HepG2 (cell line): ENCODE data around the gene ADCY9. TPM values are rescaled to one million over a fixed set of nuclear protein-coding genes. Genes with fewer than 3 reads are reported as not detected.

Source experiments
- ATAC-seq: fragments of 200-7000 bp; cut with Tn5 transposase; 3 replicates; pipeline ENCODE4 v1.9.1; 2020; ENCODE audit warnings: mild to moderate bottlenecking, moderate library complexity
- BruUV-seq: library from RNA; stranded (reverse); fragments of 400-500 nt; replicated peaks from 2 replicates; lab custom pipeline; 2021; lab: Mats Ljungman, UMichigan
- CTCF ChIA-PET: fragments of 300-600 bp; formaldehyde crosslinking; extraction: SDS; loops from one replicate; lab custom pipeline; 2021; ENCODE audit warnings: low total read pairs, inconsistent platforms, low intra/inter-chr PET ratio; lab: Yijun Ruan, JAX
- POLR2A ChIA-PET: fragments of 350-600 bp; sonication (Branson Sonifier 250); formaldehyde crosslinking; loops from one replicate; lab custom pipeline; 2020; ENCODE audit warnings: antibody characterized with exemption, inconsistent platforms; lab: Yijun Ruan, JAX
- DNase-seq: peaks from one replicate; pipeline ENCODE4 v3.0.0-alpha.2; 2015; ENCODE audit warnings: low spot score
- FAIRE-seq: peaks from 3 replicates; lab custom pipeline; 2011; peaks lifted over from hg19 to GRCh38; lab: Jason Lieb, UNC
- H2AFZ ChIP-seq: one replicate; pipeline ENCODE4 v1.6.1; 2011; ENCODE audit warnings: low read length, inconsistent platforms
- H3K27ac ChIP-seq: fragments of 300-600 bp; 3 replicates; pipeline ENCODE4 v1.8.0; 2011; ENCODE audit warnings: mixed run types, mild to moderate bottlenecking, mixed read lengths, low read length, inconsistent platforms; ENCODE audit not compliant: insufficient read depth; ENCODE audit errors: extremely low read length
- H3K27me3 ChIP-seq, 2 experiments: fragments of 200-600 bp in 1 of 2; 2 replicates in 1 of 2; 3 replicates in 1 of 2; pipeline versions ENCODE4 v1.6.0 to v1.8.0; 2011; ENCODE audit warnings: low read length in 2 of 2, mild to moderate bottlenecking in 2 of 2, moderate library complexity in 2 of 2, inconsistent platforms in 1 of 2; ENCODE audit not compliant: insufficient read depth in 2 of 2, control insufficient read depth in 1 of 2
- H3K36me3 ChIP-seq, 2 experiments: fragments of 200-600 bp in 1 of 2; replicated peaks in 1 of 2; 2 replicates in 1 of 2; 3 replicates in 1 of 2; pipeline versions ENCODE4 v1.5.1 to v1.8.0; 2011; ENCODE audit warnings: low read length in 2 of 2, inconsistent platforms in 1 of 2; ENCODE audit not compliant: insufficient read depth in 2 of 2, control insufficient read depth in 1 of 2
- H3K4me1 ChIP-seq: 2 replicates; pipeline ENCODE4 v1.5.1; 2012; ENCODE audit warnings: low read length, inconsistent platforms; ENCODE audit not compliant: insufficient read depth
- H3K4me2 ChIP-seq: 2 replicates; pipeline ENCODE4 v1.6.0; 2011; ENCODE audit warnings: low read depth, low read length, inconsistent platforms
- H3K4me3 ChIP-seq, 3 experiments: fragments of 200-600 bp in 1 of 3; sonication (generic), shearing (Covaris generic) in 1 of 3; replicated peaks in 1 of 3; 2 replicates each; pipeline ENCODE4 v1.5.1; 2011 to 2016; ENCODE audit warnings: low read length in 3 of 3, inconsistent platforms in 2 of 3, low read depth in 2 of 3, mild to moderate bottlenecking in 2 of 3, control low read depth in 1 of 3, mixed read lengths in 1 of 3; ENCODE audit not compliant: insufficient read depth in 1 of 3
- H3K79me2 ChIP-seq: one replicate; pipeline ENCODE4 v1.6.1; 2011; ENCODE audit warnings: low read length, inconsistent platforms; ENCODE audit not compliant: insufficient read depth
- H3K9ac ChIP-seq: 2 replicates; pipeline ENCODE4 v1.6.0; 2011; ENCODE audit warnings: mild to moderate bottlenecking, low read depth, low read length, inconsistent platforms; ENCODE audit not compliant: insufficient read depth
- H3K9me3 ChIP-seq: 2 replicates; pipeline ENCODE4 v1.5.1; 2012; ENCODE audit warnings: mild to moderate bottlenecking, low read length
- H4K20me1 ChIP-seq: 2 replicates; pipeline ENCODE4 v1.6.0; 2011; ENCODE audit warnings: inconsistent platforms, mild to moderate bottlenecking, low read length, moderate library complexity; ENCODE audit not compliant: insufficient read depth
- FOXK2 ChIP-seq: fragments of 450-650 bp; IDR thresholded peaks from 2 replicates; pipeline ENCODE4 v1.6.1; 2016
- MAFF ChIP-seq: IDR thresholded peaks from 2 replicates; pipeline ENCODE4 v1.6.1; 2011; ENCODE audit warnings: low read depth, low read length, improper control_type of control experiment
- ZNF180 ChIP-seq: sonication (generic); formaldehyde crosslinking; IDR thresholded peaks from 2 replicates; pipeline ENCODE4 v1.4.0; 2020; ENCODE audit warnings: low read depth, missing genetic modification reagents, borderline replicate concordance
- ZNF24 ChIP-seq: fragments of 450-650 bp; IDR thresholded peaks from 2 replicates; pipeline ENCODE4 v1.6.1; 2017; ENCODE audit warnings: antibody characterized with exemption, mild to moderate bottlenecking
- WGBS: methylation state at CpG from one replicate; pipeline ENCODE4 v1.1.6; 2017; ENCODE audit warnings: low lambda C conversion rate; 5-methylcytosine and 5-hydroxymethylcytosine counted together
- in situ Hi-C: cut with HindIII; loops from 2 replicates; pipeline ENCODE4 v1.10.0; 2017; ENCODE audit warnings: low pct_unique_long_range_greater_than_20kb; ENCODE audit not compliant: extremely low pct_ligation_motif_present
- intact Hi-C: fragments of 100-400 bp; cut with micrococcal nuclease; formaldehyde crosslinking; loops from one replicate; pipeline ENCODE4 v1.10.0; 2022; ENCODE audit not compliant: unreplicated experiment
- polyA plus RNA-seq, 8 experiments: library from polyadenylated mRNA; depleted of rRNA in 3 of 8; stranded (reverse) in 7 of 8; unstranded in 1 of 8; fragments of >200 nt; fragmentation: Illumina TruSeq in 4 of 8; extraction: Trizol in 4 of 8; gene quantifications; 2 replicates each; pipeline versions ENCODE4 v1.2.1 to v1.2.3, GENCODE V29; 2011 to 2016; ENCODE audit warnings: low read depth in 4 of 8, missing spikeins in 1 of 8, mixed read lengths in 1 of 8; ENCODE audit not compliant: insufficient read depth in 1 of 8
- total RNA-seq, 5 experiments: library from RNA; depleted of rRNA; stranded (reverse); fragments of >200 nt; fragmentation: Illumina TruSeq; extraction: Trizol; gene quantifications; 2 replicates each; pipeline ENCODE4 v1.2.3, GENCODE V29; 2016; ENCODE audit warnings: low read depth in 1 of 5
- TF ChIP-seq, protein P1 (sequence below): sonication (generic); formaldehyde crosslinking; IDR thresholded peaks from 2 replicates; pipeline ENCODE4 v1.4.0; 2020; ENCODE audit warnings: missing genetic modification reagents
- TF ChIP-seq, protein P2 (sequence below): sonication (generic); formaldehyde crosslinking; IDR thresholded peaks from 2 replicates; pipeline ENCODE4 v1.4.0; 2020; ENCODE audit warnings: missing genetic modification reagents

The ADCY9 gene
- total and polyA plus RNA-seq, 2 of the 13 experiments (the other 11 are each of a cell fraction or from before 2014, with no cell fraction given): 11.2 to 13.9 TPM

DNA sequence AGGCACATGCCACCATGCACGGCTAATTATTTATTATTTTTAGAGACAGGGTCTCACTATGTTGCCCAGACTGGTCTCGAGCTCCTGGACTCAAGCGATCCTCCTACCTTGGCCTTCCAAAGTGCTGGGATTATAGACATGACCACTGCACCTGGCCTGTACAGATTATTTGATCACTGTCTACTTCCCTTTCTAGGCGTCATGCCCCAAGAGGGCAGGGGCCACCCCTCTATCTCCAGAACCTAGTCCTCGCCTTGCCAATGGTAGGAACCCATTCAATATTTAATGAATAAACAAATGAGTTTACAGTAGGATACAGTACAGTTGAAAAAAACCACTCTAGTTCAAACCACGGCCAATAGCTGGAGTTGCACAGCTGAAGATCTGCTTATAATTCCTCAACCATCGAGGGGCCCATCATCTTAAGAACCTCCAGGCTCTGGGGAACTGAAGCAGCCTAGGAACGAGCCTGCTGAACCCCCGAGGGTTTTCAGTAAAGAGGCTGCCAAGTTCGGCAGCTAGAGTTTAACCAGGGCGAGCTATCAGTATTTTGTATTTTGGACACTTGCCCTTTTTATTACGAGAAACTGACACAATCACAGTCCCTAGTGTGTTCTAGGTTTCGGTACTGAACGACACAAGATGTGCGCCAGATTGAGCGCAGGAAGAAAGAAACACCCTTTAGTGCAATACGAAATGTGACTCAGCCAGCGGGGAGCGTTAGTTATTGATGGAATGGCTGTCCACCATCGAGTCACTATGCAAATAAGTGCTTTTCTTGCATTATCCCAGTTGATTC is 14.6 kb downstream of the ADCY9 start:
- intact Hi-C loops: no loop called here
- Histone ChIP-seq H3K27me3 (no peaks in the 10 kb centered on the region), H2AFZ (no peak overlapping the region), H3K4me3 (no peak overlapping the region), H4K20me1 (no peaks in the 10 kb centered on the region), H3K9ac (no peak overlapping the region), H3K36me3 (peaks cover 8 to 19% of the 10 kb centered on the region in 2 experiments; a peak in 4 of 5 replicates), H3K9me3 (no peaks in the 10 kb centered on the region), H3K27ac (no peak overlapping the region), H3K79me2 (peaks cover 74% of the 10 kb centered on the region), H3K4me2 (no peak overlapping the region), H3K4me1 (peaks cover 24% of the 10 kb centered on the region)
- DNase-seq (no peak), ATAC-seq (no peak), FAIRE-seq (no peak)
- in situ Hi-C loops: no loop called here
- no peak for TF ChIP-seq MAFF
- no peak for TF ChIP-seq ZNF180 (CRISPR knock-in tag)
- TF ChIP-seq, protein P1, sequence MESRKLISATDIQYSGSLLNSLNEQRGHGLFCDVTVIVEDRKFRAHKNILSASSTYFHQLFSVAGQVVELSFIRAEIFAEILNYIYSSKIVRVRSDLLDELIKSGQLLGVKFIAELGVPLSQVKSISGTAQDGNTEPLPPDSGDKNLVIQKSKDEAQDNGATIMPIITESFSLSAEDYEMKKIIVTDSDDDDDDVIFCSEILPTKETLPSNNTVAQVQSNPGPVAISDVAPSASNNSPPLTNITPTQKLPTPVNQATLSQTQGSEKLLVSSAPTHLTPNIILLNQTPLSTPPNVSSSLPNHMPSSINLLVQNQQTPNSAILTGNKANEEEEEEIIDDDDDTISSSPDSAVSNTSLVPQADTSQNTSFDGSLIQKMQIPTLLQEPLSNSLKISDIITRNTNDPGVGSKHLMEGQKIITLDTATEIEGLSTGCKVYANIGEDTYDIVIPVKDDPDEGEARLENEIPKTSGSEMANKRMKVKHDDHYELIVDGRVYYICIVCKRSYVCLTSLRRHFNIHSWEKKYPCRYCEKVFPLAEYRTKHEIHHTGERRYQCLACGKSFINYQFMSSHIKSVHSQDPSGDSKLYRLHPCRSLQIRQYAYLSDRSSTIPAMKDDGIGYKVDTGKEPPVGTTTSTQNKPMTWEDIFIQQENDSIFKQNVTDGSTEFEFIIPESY (CRISPR knock-in tag): peak; percentile 77; the same call in 1 of the 2 replicates
- ChIA-PET POLR2A (no interaction called here), CTCF (no interaction called here)
- 94% methylated on average over 20 of the region's 20 CpGs for WGBS
- BruUV-seq: no TSS peak

DNA sequence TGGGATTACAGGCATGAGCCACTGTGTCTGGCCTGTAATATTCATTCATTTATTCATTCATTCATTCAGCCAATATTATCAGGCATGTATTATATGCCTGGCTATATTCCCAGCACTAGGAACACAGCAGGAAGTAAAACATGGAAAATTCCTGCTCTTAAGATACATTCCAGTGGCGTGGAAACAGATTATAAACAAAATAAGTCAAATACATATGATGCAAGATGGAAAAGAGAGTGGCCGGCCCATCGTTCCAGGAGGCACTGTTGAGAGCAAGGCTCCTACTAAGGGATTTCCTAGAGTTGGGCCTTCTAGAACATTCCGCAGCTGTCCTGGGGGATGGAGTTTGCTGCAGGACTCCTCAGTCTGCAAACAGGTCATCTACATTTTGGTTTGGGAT is 17.7 kb downstream of the ADCY9 start:
- Histone ChIP-seq H4K20me1 (no peaks in the 10 kb centered on the region), H3K4me2 (no peak overlapping the region), H3K79me2 (peaks cover 72% of the 10 kb centered on the region), H3K9ac (no peak overlapping the region), H3K27ac (no peak overlapping the region), H3K9me3 (no peaks in the 10 kb centered on the region), H3K4me3 (no peak overlapping the region), H3K36me3 (peaks cover 2 to 6% of the 10 kb centered on the region in 2 experiments; a peak in 3 of 5 replicates), H3K27me3 (no peaks in the 10 kb centered on the region), H3K4me1 (peaks cover 34% of the 10 kb centered on the region), H2AFZ (no peak overlapping the region)
- intact Hi-C loops (no loop called here), in situ Hi-C loops (no loop called here)
- FAIRE-seq (no peak), ATAC-seq (no peak), DNase-seq (no peak)
- no TSS peak for BruUV-seq
- 96% methylated on average over 4 of the region's 4 CpGs for WGBS
- POLR2A ChIA-PET: no interaction called here
- CTCF ChIA-PET: no interaction called here
- TF ChIP-seq ZNF24 (0 out of 2 replicates have a peak, but pooled peaks have one; percentile 44), FOXK2 (no peak)
- TF ChIP-seq, protein P2, sequence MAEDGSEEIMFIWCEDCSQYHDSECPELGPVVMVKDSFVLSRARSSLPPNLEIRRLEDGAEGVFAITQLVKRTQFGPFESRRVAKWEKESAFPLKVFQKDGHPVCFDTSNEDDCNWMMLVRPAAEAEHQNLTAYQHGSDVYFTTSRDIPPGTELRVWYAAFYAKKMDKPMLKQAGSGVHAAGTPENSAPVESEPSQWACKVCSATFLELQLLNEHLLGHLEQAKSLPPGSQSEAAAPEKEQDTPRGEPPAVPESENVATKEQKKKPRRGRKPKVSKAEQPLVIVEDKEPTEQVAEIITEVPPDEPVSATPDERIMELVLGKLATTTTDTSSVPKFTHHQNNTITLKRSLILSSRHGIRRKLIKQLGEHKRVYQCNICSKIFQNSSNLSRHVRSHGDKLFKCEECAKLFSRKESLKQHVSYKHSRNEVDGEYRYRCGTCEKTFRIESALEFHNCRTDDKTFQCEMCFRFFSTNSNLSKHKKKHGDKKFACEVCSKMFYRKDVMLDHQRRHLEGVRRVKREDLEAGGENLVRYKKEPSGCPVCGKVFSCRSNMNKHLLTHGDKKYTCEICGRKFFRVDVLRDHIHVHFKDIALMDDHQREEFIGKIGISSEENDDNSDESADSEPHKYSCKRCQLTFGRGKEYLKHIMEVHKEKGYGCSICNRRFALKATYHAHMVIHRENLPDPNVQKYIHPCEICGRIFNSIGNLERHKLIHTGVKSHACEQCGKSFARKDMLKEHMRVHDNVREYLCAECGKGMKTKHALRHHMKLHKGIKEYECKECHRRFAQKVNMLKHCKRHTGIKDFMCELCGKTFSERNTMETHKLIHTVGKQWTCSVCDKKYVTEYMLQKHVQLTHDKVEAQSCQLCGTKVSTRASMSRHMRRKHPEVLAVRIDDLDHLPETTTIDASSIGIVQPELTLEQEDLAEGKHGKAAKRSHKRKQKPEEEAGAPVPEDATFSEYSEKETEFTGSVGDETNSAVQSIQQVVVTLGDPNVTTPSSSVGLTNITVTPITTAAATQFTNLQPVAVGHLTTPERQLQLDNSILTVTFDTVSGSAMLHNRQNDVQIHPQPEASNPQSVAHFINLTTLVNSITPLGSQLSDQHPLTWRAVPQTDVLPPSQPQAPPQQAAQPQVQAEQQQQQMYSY (CRISPR knock-in tag): peak; percentile 46; the same call in 1 of the 2 replicates
